D721Med (cell line): ENCODE data around the gene POLR2C.

Experiments
- DNase-seq: peaks from one replicate; pipeline ENCODE4 v3.0.0; 2011; ENCODE audit warnings: low spot score; ENCODE audit not compliant: insufficient read length
- FAIRE-seq: peaks from 2 replicates; lab custom pipeline; 2011; peaks lifted over from hg19 to GRCh38; lab: Jason Lieb, UNC
- CTCF ChIP-seq: IDR thresholded peaks from 2 replicates; pipeline ENCODE4 v1.5.1; 2012; ENCODE audit warnings: mild to moderate bottlenecking, control low read depth; ENCODE audit not compliant: insufficient read depth; ENCODE audit errors: missing control alignments

POLR2C gene

GRCh38 chr16:57423152-57423551 is 39.3 kb upstream of the POLR2C start:
- TF ChIP-seq CTCF, result no peak
- no peak for FAIRE-seq
- DNase-seq, result no peak

GRCh38 chr16:57424583-57424982 is 37.9 kb upstream of the POLR2C start:
- no peak for TF ChIP-seq CTCF
- FAIRE-seq (no peak), DNase-seq (no peak)

GRCh38 chr16:57426356-57426755 is 36.1 kb upstream of the POLR2C start:
- DNase-seq (no peak), FAIRE-seq (no peak)
- TF ChIP-seq CTCF, result no peak

GRCh38 chr16:57427307-57427706 is 35.2 kb upstream of the POLR2C start:
- FAIRE-seq, result no peak
- no peak for DNase-seq
- TF ChIP-seq CTCF, result no peak

- FAIRE-seq, result no peak
- TF ChIP-seq CTCF, result peak; percentile 13
Measured at GRCh38 chr16:57427824-57428223, 34.7 kb upstream of the POLR2C start.

GRCh38 chr16:57430955-57431354 is 31.5 kb upstream of the POLR2C start:
- no peak for DNase-seq
- no peak for TF ChIP-seq CTCF
- no peak for FAIRE-seq

More at GRCh38 chr16:57427824-57428223, 34.7 kb upstream of the POLR2C start:
- DNase-seq, result peak; percentile 27

- no peak for DNase-seq
- no peak for FAIRE-seq
- no peak for TF ChIP-seq CTCF
Measured at GRCh38 chr16:57432505-57432904, 30.0 kb upstream of the POLR2C start.
